CD4-positive, alpha-beta T cell treated with Interleukin-4 for 1 hour (primary cell): Measurements from ENCODE around the gene SKI.
"Not testable (repeated sequence)": the region's sequence is repeated elsewhere in the genome, so short reads cannot be mapped to it uniquely, and the experiment has no call there.

Experiments used
- DNase-seq, 2 donors: peaks; one replicate each; pipeline ENCODE4 v3.0.0-alpha.2; 2020 to 2022

Gene SKI

DNA sequence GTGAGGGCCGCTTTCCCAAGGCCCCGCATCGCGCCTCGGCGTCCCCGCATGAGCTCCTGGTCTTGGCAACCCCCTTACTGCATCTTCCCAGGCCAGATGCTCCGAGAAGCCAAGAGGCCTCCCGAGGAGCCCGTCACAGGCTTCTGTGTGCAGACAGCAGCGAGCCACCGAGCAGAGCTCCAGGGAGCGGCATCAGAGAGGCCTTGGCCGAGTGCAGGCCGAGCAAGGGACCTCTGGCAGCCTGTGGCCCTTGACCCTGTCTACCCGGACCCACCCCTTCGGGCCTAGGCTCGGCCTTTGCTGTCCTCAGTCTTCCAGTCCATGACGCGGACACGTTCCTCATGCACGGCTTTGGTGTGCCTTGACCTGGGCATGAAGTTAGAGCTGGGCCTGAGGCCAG is 99.7 kb downstream of the SKI start:
- DNase-seq: no peak

DNA sequence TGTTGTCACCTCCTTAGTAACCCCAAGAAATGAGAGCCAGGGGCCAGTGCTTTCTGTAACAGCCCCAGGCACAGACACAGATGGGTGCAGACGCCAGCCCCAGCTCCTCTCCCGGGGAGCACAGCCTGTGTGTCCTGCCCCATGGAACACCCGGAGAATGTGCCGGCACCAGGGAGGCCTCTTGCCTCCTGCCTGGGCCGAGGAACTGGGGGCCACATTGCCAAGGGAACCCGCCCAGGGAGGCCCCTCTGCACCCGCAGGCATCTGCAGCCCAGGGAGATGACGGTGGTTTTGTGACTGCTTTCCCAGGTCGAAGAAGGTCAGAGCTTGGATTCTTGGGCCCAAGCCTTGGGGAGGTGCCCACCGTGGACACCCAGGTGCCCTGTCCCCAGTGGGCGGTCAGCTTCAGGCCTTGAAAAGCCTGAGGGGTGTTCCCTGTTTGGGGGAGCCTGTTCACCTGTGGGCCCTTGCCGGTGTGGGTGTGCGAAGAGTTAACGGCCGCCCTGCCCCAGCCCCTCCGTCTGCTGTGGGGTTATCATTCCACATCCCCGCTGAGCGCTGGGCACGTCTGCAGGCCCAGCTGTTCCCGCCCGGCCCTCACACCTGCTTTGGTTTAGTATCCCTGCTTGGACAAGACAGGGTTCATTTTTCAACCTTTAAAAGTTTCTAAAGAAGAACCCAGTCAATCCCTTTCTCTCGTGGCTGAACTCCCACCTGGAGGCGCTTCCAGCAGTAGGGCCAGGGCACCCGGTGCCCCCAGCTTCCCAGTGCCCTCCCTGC is 100.7 kb downstream of the SKI start:
- no peak for DNase-seq

DNA sequence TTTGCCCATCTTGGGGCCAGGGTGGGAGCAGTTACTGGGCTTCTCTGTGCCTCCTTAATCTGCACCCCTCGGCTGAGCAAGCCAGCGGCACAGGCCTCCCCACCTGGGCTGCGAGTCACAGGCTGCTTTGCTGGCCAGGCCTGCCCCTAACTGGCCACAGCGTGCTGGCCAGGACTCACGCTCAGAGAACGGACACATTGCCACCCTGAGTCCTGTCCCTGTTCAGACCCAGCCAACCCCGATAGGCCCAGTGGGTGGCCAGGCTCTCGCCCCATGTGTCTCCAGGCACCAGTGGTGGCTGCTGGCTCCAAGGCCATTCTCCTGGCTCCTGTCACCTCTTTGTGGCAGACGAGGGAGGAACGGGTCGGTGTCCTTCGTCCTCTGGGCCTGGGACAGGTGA is 101.9 kb downstream of the SKI start:
- no peak for DNase-seq

DNA sequence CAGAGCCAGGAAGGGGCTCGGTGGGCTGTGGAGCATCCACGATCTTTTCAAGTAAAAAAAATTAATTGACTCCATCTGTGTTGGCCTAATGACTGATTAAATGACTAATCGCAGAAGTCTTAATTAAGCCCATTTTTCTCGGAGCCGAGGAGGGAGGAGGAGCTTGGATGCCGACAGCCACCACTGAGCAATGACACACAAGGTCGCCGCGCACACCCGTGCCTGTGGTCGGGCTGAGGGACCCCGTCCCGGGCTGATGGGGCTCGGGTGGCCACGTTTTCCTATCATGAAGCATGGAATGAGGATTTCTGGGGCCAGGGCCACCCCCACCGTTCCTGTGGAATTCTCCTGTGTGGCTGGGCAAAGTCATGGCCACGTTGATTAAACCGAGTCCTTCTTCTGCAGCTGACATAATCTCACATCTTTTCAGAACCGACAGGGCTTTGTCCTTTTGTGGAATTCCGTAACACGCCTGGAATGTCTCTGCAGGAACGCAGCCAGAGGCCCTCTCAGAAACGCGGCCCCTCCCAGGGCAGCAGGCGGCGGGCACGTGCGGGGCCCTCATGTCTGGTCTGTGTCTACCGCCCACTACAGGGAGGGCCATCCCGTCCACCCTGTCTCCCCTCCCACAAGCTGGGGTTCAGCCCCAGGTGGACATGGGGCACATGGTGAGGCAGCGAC is 102.5 kb downstream of the SKI start:
- no peak for DNase-seq

DNA sequence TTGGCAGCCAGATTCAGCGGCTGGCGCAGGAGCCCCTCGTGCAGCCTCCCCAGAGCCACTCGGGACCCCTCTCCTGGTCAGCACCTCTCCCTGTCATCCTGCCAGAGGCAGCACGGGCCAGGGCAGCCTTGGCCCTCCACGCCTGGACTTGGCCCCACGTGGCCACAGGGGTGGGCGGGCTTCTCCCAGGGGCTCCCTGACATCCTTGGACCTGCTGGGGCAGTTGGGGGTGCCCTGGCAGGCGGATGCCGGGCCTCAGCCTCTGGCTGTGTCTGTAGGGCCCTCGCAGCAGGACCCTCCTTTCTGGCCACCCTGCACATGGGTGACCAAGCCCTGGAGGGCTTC is 103.1 kb downstream of the SKI start:
- DNase-seq: no peak

DNA sequence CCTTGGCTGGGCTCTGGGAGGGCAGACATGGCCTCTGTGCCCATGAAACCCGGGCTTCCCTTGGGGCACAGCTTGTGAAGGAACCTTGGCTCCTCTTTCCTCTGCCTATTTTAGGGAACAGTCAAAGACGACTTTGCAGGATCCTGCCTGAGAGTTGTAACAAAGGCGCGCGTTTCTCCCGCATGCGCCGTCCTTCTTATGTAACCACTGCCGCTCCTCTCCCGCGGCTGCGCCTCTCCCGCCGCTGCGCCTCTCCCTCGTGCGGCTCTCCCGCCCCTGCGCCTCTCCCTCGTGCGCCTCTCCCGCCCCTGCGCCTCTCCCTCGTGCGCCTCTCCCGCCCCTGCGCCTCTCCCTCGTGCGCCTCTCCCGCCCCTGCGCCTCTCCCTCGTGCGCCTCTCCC is 103.5 kb downstream of the SKI start:
- DNase-seq: not testable (repeated sequence)

DNA sequence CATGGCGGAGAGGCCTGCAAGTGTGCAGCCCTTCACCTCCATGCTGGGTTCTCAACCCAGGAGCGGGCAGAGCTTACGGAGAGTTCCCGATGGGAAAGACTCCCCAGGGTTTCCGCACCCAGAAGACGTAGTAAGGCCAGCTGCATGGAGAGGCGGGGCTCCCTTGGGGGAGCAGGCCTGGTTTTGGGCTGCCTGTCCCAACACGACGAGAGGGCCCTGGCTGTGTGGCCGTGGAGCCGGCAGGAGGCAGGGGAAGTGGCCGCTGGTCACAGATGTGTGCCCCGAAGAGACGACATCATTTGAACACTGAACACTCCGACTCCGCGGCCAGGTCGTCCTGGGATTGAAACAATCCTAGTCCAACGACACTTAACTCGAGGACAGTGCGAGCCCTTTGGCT is 106.2 kb downstream of the SKI start:
- no peak for DNase-seq

DNA sequence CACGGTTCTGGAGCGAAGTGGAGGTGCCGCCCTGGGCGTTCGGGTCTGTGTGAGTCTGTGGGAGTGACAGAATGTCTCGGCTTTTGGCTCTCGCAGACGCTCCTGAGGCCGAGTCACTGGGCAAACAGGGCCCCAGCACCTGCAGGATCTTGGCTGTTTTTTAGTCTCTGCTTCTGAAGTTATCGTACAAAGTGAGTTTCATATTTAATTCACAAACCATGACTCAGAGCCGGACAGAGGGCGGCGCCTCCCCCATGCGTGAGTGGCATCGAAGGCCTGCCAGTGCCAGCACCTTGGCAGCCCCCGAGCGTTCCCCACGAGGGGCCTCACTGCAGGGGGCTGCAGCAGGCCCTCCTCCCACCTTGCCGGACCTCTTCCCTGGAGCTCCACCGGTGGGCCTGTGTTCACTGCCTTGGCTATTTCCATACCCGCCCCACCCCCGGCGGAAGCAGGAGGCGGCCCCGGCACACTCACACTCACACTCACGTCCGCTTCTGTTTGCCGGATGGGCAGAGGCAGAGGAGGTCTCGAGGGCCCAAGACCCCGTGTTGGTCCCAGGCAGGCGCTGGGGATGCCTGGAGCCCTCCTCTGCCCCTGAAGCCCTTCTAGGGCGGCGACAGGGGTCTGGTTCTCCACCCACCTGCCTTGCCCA is 106.9 kb downstream of the SKI start:
- DNase-seq: no peak

DNA sequence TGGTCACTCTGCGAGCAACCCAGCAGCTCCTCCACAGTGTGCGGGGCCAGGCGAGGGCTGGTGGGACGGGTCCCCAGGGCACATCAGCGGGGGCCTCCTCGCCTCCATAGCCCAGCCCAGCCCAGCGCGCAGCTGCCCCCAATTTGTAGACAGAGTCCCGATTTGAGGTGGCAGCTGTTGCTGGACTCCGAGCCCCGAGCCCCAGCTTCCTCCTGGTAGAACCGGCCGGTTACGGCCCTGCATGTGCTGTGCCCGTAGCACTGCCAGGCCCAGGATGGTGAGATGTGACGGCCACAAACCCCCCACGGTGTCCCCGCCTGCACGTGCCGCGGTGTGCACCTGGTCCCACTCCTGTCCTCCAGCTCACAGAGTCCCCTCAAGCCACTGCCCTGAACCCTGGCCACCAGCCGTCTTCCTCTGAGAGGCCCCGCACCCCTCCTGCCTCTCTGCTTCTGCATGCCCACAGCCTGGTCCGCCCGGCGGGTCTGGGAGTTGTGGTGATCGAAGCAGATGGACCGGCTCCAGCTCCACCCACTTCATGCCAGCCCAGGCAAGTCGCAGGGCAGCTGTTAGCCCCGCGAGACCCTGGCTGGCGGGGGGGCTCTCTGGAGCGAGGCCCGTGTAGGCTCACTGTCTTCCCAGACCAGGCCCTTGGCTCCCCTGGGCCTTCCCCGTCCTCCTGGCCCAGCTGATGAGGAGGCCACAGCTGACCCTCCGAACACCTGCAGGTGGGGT is 107.8 kb downstream of the SKI start:
- no peak for DNase-seq

DNA sequence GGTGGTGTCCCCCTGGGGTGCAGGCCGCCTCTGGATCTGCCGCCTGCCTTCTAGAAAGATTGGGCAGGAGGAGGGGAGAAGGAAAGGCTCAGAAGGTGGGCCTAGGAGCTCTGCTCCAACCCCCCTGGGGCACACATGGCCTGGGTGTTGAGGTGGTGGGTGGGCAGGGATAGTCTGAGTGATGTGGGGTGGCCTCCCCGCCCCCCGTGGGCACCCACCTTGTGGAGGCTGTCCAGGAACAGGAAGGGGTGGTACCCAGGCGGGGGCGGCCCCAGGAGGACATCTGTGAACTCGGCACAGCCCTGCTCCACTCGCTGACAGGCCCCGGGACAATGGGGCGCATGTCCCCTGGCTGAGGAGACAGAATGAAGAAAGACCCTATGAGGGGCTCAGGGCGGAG is 108.4 kb downstream of the SKI start:
- DNase-seq: no peak

DNA sequence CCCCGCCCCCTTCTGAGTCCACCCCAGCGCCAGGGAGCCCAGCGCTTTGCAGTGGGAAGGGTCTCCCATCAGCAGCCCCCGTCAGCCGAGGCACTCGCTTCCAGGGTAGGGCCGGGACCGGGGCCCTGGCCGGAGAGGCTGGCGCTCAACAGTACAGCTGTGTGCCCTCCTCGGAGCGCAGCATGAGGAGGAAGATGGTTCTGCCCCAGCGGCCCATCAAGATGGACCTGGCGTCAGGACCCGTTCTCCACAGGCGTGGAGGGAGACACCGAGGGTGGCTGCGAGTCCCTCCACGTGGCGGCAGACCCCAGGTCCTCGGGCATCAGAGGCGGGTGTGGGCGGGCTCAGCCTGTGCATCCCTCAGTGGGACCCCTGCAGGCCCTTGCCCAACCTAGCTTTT is 109.0 kb downstream of the SKI start:
- no peak for DNase-seq

DNA sequence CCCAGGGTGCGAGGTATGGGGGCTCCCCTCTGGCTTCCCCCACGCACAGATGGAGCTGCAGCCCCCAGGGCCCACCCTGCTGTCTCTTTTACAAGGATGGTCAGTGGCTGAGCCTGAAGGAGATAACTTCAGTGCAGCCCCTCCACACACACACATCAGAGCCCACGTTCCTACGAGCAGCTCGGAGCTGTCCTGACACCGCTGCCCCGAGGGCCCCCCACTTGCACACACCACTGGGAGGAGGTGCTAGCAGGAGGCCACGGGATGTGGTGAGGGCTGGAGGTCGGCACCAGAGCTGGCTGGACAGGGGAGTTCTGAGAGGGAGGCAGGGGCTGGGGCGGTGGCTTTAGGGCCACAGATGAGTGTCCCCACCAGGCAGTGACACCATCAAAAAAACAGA is 109.4 kb downstream of the SKI start:
- DNase-seq: no peak

DNA sequence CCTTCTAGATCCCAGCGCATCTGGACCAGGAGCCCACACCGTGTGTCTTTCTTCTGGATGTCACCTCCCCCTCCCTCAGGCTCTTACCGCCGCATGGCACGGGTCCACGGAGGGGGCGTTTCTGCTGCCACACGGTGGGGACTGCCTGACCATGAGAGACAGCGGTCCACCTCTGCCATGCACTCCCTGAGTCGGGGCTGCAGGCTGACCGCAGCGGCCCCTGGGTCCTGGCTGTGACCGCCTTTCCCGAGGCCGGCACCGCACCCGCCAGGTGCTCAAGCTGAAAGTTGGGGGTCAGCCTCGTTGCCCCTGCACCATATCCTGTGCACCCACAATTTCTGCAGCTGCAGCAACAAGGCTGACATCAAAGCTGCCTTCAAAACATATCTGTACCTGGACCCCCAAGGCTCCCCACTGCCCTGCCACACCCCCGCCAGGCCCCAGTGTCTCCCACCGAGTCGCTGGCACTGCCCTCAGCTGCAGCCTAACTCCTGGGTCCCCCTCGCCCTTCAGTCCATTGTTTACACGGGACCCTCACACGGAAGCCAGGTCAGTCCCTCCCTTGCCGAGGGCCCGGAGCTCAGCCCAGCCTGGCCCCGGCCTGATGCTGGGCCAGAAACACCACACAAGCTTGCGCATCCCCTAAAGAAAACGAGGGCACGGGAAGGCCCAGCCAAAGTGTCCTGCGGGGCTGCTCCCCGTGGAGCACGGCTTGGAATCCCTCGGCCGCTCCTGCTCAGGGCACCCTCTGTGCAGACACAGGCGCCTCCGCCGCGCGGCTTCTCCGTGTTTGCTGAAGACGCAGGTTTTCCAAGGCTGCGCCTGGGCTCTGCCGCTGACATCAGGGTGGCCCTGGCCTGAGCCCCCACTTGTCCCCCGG is 111.3 kb downstream of the SKI start:
- DNase-seq: no peak

DNA sequence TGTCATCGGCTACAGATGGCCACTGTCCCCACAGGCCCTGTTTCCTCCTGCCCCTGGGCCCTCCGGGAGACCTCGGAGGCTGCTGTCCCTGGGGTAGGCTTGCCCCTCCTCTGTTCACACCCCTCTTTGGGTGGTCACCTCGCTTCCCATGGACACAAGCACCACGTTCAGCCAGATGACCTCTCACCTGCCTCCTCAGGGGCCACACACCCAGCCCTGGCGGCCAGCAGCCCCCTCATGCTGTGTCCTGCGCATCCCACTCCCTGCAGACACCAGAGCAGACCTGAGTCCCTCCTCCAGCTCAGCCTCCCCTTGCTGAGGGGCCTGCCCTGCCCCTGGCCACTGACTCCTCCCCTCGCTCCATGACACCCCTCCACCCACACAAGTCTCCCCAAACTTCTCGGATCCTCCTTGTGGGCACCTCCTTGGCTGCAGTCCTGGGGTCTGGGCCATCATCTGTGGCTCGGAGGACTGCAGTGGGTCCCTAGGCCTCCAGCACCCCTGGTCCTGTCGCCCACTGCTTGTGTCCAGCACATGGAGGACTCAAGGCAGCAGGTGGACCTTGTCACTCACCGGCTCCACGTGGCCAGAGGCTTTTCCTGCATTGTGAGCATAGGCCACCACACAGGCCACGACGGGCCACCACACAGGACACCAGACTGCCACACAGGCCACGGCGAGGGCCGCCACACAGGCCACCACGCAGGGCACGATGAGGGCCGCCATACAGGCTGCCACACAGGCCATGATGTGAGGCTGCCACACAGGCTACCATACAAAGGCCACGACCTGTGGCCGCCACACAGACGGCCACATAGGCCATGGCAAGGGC is 112.2 kb downstream of the SKI start:
- no peak for DNase-seq

DNA sequence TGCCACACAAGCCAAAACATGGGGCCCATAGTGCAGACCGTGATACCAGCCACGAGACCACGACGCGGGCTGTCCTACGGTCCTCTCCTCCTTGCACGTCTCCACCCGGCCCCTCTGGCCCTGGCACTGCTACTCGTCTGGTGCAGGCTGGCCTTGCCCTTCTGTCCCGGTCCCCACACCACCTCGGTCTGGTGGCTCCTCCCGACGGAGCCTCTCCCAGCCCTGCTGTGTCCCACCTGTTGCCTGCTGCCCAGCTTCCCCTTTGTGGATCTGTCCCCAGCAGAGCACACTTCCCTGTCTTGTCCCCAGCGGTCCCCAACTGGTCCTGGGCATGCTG is 112.8 kb downstream of the SKI start:
- no peak for DNase-seq

DNA sequence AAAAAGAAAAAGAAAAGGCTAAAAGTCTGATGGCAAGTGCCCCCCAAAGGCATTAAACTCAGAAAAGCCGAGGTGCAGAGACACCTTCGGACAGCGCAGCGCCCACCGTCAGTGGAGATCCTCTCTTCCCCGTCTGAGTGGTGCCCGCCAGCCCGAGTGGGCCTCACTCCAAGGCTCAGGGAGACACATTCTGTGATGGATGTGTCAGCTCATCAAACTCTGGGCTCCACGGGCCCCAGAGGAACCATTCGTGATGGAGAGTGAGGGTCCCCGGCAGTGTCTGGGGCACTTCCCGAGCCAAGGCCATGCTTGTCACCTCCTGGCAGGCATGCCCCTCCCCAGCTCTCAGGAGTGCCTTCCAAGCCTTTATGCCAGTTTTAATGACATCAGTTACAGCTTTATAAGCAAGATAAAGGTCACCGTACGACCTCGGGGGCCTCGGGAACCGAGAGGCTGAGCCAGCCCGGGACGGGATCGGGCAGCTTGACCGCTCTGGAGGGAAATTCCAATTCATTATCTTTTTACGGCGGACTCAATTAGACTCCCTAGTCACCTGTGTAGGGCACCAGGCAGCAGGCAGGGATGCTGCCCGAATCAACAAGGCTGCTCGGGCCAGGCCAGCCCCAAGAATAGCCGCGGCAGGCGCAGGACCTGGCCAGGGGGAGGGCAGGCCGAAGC is 113.7 kb downstream of the SKI start:
- no peak for DNase-seq

DNA sequence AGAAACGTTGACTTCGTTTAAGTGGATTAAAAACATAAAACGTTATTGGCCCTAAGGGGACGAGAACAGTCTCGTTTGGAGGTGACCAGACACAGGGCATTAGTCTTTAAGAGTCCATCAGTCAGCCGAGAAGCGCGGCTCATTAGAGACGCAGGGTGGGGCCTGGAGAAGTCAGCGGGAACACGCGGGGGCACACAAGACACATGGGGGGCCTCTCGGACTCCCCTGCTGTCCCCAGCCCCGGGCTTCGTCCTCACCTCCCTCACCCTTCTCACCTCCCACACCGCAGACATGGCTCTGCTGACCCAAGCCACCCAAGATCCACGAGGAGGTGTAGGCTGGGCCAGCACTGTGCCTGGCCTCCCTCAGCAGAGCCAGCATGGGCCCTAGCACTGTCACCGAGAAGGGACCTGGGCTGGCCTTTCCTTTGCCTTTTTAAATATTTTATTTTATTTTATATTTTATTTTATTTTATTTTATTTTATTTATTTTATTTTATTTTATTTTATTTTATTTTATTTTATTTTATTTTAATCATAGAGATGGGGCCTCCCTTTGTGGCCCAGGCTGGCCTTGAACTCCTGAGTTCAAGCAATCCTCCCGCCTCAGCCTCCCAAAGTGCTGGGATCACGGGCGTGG is 114.4 kb downstream of the SKI start:
- no peak for DNase-seq

DNA sequence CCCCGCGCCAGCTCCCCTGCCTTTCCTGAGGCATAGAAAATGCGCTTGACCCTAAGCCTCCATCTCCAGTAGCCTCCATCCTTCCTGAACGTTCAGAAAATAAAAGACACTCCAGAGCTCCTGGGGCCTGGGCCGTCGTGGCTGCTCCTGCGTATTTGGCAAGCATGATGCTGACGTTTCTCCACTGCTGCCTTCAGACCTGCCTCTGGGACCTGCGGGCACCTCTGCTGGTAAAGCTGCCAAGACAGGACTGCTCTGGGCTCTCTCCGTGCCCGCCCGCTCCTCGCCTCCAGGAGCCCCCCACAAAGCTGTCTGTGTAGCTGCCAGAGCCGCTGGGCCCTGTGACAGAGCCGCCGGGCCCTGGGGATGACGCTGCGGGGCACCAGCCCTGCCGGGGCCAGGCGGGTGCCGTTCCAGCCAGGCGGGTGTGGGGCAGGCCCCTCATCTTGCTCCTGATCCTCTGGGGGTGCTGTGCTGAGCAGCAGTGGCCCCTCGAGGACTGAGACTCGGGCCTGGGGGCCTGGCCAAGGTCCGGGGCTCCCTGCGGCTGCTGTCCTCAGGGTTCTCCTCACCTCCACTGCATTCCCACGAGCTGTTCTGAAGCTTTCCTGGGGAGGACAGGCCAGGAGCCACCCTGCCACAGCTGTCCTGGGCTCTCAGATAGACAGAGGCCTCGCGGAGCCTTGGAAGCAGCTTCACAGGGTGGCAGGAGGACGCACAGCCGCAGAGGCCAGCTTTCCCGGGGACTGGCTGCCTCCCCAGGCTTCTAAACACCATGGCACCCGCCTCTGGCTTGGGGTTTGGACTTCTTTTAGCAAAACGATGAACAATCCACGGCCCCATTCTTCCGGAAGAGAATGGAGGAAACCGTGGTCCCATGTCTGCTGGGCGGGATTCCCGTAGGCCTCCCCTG is 115.2 kb downstream of the SKI start:
- DNase-seq: no peak

DNA sequence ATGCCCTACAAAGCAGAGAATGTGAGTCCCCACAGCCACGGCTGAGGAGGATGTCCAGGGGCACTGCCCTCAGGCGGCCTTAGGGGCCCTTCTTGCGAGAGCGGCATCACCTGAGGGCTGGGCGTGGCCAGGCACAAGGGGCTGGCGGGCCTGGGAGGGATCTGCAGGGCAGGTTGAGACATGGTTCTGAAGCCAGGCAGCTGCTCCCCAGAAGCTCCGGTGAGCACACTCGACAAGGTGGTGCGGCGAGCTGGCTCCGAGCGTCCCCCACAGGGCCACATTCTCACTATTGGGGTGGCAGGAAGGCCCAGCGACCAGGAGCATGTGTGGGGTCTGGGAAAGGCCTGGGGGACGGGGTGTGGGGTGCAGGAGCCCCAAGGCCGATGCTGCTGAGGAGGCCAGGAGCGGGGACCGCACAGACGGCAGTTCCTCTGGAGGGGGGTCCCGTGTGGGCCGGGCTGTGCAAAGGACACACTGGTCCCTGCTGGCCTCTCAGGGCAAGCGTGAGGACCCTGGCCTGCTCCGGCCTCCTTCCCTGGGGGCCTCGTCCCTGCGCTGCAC is 116.1 kb downstream of the SKI start:
- DNase-seq: no peak
